ENCODE measurements around the gene DUSP22.

GRCh38 chr6:340186-340955 lies 48.1 kb downstream of the DUSP22 start:
- TF ChIP-seq CTCF (IDR thresholded peaks at IDR 0.05; ENCODE audit: low read depth, low read length, missing input control) (no peak), ATF3 (IDR thresholded peaks at IDR 0.05) (no peak), NR2F2 (IDR thresholded peaks at IDR 0.05) (no peak), EGR1 (IDR thresholded peaks at IDR 0.05; ENCODE audit: low read depth in 2 of 2) (no peak), MAX (IDR thresholded peaks at IDR 0.05) (no peak), FOXA1 (IDR thresholded peaks at IDR 0.05) (no peak), YY1 (IDR thresholded peaks at IDR 0.05) (no peak), GABPA (IDR thresholded peaks at IDR 0.05 in 1 of 2, conservative IDR thresholded peaks at IDR 0.05 in 1 of 2) (no peak), HNF4G (IDR thresholded peaks at IDR 0.05) (no peak)
